CD4-positive, alpha-beta T cell (primary cell): ENCODE results near the gene SDK2. TPM values are rescaled to one million over a fixed set of nuclear protein-coding genes. Genes with fewer than 3 reads are reported as not detected.

Experiments
- ATAC-seq: fragments of 200-7000 bp; cut with Tn5 transposase; one replicate; pipeline ENCODE4 v1.10.0; 2022; ENCODE audit warnings: mild to moderate bottlenecking; ENCODE audit not compliant: poor library complexity
- CTCF ChIA-PET: fragments of 350-600 bp; sonication (Branson Sonifier 250); formaldehyde crosslinking; loops from one replicate; lab custom pipeline; 2021; ENCODE audit warnings: antibody characterized with exemption, inconsistent platforms; lab: Charles Lee
- POLR2A ChIA-PET: fragments of 350-600 bp; sonication (Branson Sonifier 250); formaldehyde crosslinking; loops from one replicate; lab custom pipeline; 2021; ENCODE audit warnings: antibody characterized with exemption, inconsistent platforms; lab: Charles Lee
- DNase-seq, 14 experiments: peaks; one replicate each; pipeline ENCODE4 v3.0.0-alpha.2; 2013 to 2020; ENCODE audit warnings: mixed read lengths in 2 of 14
- H3K27ac ChIP-seq, 2 donors: one replicate each; pipeline versions ENCODE4 v1.5.1 to v1.7.0; 2013; ENCODE audit warnings: low read length in 2 of 2, low read depth in 1 of 2, mild to moderate bottlenecking in 1 of 2
- H3K27me3 ChIP-seq, 2 experiments: 1 replicate in 1 of 2; 2 replicates in 1 of 2; pipeline versions ENCODE4 v1.6.1 to v1.7.0; 2013; ENCODE audit warnings: low read length in 2 of 2, control low read depth in 1 of 2, mild to moderate bottlenecking in 1 of 2, moderate library complexity in 1 of 2; ENCODE audit not compliant: insufficient read depth in 2 of 2, control insufficient read depth in 1 of 2
- H3K36me3 ChIP-seq: one replicate; pipeline ENCODE4 v1.6.1; 2013; ENCODE audit warnings: low read length, control low read depth; ENCODE audit not compliant: insufficient read depth
- H3K4me1 ChIP-seq: one replicate; pipeline ENCODE4 v1.6.1; 2013; ENCODE audit warnings: low read length, control low read depth; ENCODE audit not compliant: insufficient read depth
- H3K4me3 ChIP-seq: one replicate; pipeline ENCODE4 v1.5.1; 2013; ENCODE audit warnings: mild to moderate bottlenecking, low read length, moderate library complexity
- H3K9me3 ChIP-seq, 2 experiments: 1 replicate in 1 of 2; 2 replicates in 1 of 2; pipeline versions ENCODE4 v1.6.1 to v1.7.0; 2013; ENCODE audit warnings: low read length in 2 of 2, mild to moderate bottlenecking in 2 of 2, control low read depth in 1 of 2, moderate library complexity in 1 of 2; ENCODE audit not compliant: control insufficient read depth in 1 of 2, insufficient read depth in 1 of 2
- H3K27ac Mint-ChIP-seq: one replicate; pipeline ENCODE4 v1.8.0; 2020; ENCODE audit warnings: mixed read lengths
- H3K27me3 Mint-ChIP-seq: one replicate; pipeline ENCODE4 v1.8.0; 2021; ENCODE audit warnings: mixed read lengths
- H3K36me3 Mint-ChIP-seq: one replicate; pipeline ENCODE4 v1.8.0; 2021; ENCODE audit warnings: low read depth, mixed read lengths
- H3K4me1 Mint-ChIP-seq: one replicate; pipeline ENCODE4 v1.8.0; 2021; ENCODE audit warnings: low read depth, mixed read lengths
- H3K4me3 Mint-ChIP-seq: one replicate; pipeline ENCODE4 v1.8.0; 2020; ENCODE audit warnings: mild to moderate bottlenecking, mixed read lengths
- H3K9me3 Mint-ChIP-seq: one replicate; pipeline ENCODE4 v1.8.0; 2020; ENCODE audit warnings: mixed read lengths
- intact Hi-C, 2 experiments: fragments of 100-400 bp; cut with DNase I in 1 of 2; cut with micrococcal nuclease in 1 of 2; formaldehyde crosslinking; loops; one replicate each; pipeline versions ENCODE4 v1.15.1 to v1.9.0; 2023 to 2025; cut with DNase I, micrococcal nuclease
- total RNA-seq, 174 experiments: library from RNA in 2 of 174; stranded (reverse) in 2 of 174; gene quantifications; one replicate each; pipeline ENCODE4 v1.2.3 and lab custom pipeline; 2021 to 2026
- TF ChIP-seq, protein P1 (sequence below): fragments of 200-600 bp; IDR thresholded peaks from one replicate; pipeline ENCODE4 v1.8.0; 2022; ENCODE audit warnings: antibody characterized with exemption, mild to moderate bottlenecking

SDK2 gene
- total RNA-seq, 2 experiments from 2014 or later: 8.1 to 8.2 TPM

DNA sequence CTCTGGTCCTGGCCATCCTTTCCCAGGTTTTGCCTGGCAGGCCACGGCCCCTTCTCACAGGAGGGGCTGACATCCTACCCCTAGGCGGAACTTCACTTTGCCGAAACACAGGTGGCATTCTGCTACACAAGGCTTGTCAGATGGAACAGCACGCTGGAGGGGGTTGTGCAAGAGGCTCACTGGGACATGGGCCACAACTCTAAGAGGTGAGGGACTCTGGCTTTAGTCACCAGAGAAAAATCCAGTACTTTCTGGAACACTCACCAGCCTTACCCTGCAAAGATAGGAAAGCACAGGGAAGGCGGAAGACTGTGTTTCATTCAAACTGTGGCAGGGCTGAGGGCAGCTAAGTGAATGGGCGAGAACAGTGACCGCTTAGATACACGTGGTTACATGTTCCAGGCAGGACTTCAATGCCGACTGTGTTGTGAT lies 350.7 kb downstream of the SDK2 start:
- Mint-ChIP-seq H3K36me3 (no peaks in the 10 kb centered on the region), H3K4me1 (peaks cover 11% of the 10 kb centered on the region), H3K9me3 (no peaks in the 10 kb centered on the region), H3K27me3 (no peaks in the 10 kb centered on the region), H3K27ac (no peak overlapping the region), H3K4me3 (no peak overlapping the region)
- Histone ChIP-seq H3K9me3 (no peaks in the 10 kb centered on the region), H3K27ac (no peak overlapping the region), H3K4me3 (no peak overlapping the region), H3K4me1 (peaks cover 17% of the 10 kb centered on the region), H3K36me3 (no peaks in the 10 kb centered on the region), H3K27me3 (no peaks in the 10 kb centered on the region)
- intact Hi-C loops: no loop called here
- ChIA-PET POLR2A (no interaction called here), CTCF (no interaction called here)
- ATAC-seq: no peak
- no peak for DNase-seq
- TF ChIP-seq, protein P1, sequence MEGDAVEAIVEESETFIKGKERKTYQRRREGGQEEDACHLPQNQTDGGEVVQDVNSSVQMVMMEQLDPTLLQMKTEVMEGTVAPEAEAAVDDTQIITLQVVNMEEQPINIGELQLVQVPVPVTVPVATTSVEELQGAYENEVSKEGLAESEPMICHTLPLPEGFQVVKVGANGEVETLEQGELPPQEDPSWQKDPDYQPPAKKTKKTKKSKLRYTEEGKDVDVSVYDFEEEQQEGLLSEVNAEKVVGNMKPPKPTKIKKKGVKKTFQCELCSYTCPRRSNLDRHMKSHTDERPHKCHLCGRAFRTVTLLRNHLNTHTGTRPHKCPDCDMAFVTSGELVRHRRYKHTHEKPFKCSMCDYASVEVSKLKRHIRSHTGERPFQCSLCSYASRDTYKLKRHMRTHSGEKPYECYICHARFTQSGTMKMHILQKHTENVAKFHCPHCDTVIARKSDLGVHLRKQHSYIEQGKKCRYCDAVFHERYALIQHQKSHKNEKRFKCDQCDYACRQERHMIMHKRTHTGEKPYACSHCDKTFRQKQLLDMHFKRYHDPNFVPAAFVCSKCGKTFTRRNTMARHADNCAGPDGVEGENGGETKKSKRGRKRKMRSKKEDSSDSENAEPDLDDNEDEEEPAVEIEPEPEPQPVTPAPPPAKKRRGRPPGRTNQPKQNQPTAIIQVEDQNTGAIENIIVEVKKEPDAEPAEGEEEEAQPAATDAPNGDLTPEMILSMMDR: no peak

DNA sequence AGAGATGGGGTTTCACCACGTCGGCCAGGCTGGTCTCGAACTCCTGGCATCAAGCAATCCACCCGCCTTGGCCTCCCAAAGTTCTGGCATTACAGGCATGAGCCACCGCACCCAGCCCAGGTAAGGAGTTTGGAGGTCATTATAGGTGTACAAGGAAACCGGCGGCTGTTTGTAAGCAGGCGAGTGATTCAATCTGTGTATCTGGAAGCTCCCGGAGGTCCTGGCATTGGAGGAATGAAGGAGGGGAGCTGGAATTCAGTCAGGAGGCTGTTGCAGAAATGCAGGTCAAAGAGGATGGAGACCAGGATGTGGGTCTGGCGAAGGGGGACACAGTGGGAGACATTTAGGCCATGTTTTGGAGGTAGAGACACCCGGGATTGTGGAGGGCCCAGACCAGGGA lies 351.2 kb downstream of the SDK2 start:
- Histone ChIP-seq H3K9me3 (no peaks in the 10 kb centered on the region), H3K4me1 (peaks cover 17% of the 10 kb centered on the region), H3K36me3 (no peaks in the 10 kb centered on the region), H3K27ac (no peak overlapping the region), H3K4me3 (no peak overlapping the region), H3K27me3 (no peaks in the 10 kb centered on the region)
- Mint-ChIP-seq H3K4me1 (peaks cover 11% of the 10 kb centered on the region), H3K4me3 (no peak overlapping the region), H3K36me3 (no peaks in the 10 kb centered on the region), H3K27ac (no peak overlapping the region), H3K27me3 (no peaks in the 10 kb centered on the region), H3K9me3 (no peaks in the 10 kb centered on the region)
- ChIA-PET CTCF (no interaction called here), POLR2A (no interaction called here)
- intact Hi-C loops: no loop called here
- TF ChIP-seq, protein P1: no peak
- no peak for DNase-seq
- no peak for ATAC-seq

DNA sequence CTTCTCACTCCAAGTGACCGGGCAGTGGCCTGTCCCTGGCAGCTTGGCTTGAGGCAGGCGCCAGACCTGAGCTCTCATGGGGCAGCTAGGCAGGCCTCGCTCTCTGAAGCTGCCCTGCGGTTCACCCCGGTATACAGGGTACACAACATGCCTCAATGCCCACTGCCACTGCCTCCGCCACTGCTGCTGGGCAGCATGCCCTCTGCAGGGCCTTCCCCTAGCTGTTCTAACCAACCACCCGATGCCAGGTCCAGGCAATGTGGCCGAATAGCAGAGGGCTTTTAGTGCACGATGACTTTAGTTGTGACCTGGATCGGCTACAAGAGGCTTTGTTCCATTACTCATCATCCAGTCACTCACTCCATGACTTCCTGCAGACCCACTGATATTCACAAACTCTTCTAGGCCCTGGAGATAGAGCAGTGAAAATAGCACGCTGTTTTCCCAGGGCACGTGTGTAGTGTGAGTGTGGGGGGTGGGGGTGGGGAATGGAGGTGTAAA lies 352.2 kb downstream of the SDK2 start:
- Histone ChIP-seq H3K27ac (no peak overlapping the region), H3K9me3 (no peaks in the 10 kb centered on the region), H3K4me3 (no peak overlapping the region), H3K4me1 (peaks cover 17% of the 10 kb centered on the region), H3K36me3 (no peaks in the 10 kb centered on the region), H3K27me3 (no peaks in the 10 kb centered on the region)
- ATAC-seq: no peak
- CTCF ChIA-PET: no interaction called here
- no peak overlapping the region for H3K27ac Mint-ChIP-seq
- intact Hi-C loops: no loop called here
- no peak for DNase-seq
- H3K4me1 Mint-ChIP-seq: peaks cover 11% of the 10 kb centered on the region
- no peaks in the 10 kb centered on the region for H3K9me3 Mint-ChIP-seq
- H3K4me3 Mint-ChIP-seq: no peak overlapping the region
- no peaks in the 10 kb centered on the region for H3K27me3 Mint-ChIP-seq
- TF ChIP-seq, protein P1: no peak
- POLR2A ChIA-PET: no interaction called here
- no peaks in the 10 kb centered on the region for H3K36me3 Mint-ChIP-seq
